ENCODE measurements around the gene CHRDL2.

CHRDL2 gene

GRCh38 chr11:74777038-74777437 is 45.8 kb upstream of the CHRDL2 start:
- 0 out of 2 replicates have a peak, but pooled peaks cover 3% of the 10 kb centered on the region for H4K20me1 ChIP-seq (ENCODE audit: insufficient read depth)
- no peaks in the 10 kb centered on the region for H3K27me3 ChIP-seq (ENCODE audit: insufficient read depth, low read depth)
- no peaks in the 10 kb centered on the region for H3K36me3 ChIP-seq (ENCODE audit: insufficient read depth)
- no peak overlapping the region for H2AFZ ChIP-seq (ENCODE audit: low read depth)
- peaks cover 4% of the 10 kb centered on the region for H3K4me1 ChIP-seq (ENCODE audit: low read depth, poor library complexity, severe bottlenecking)
- no peak overlapping the region for H3K9ac ChIP-seq
- no peak overlapping the region for H3K4me3 ChIP-seq (IDR thresholded peaks at IDR 0.05; ENCODE audit: insufficient read depth, low read depth, low read length)
- no peak overlapping the region for H3K4me2 ChIP-seq
- H3K27ac ChIP-seq = no peak overlapping the region
- TF ChIP-seq CTCF (conservative IDR thresholded peaks at IDR 0.05; ENCODE audit: low read depth, low read length) = no peak
- peaks cover 24% of the 10 kb centered on the region; the same call in 1 of the 2 replicates for H3K79me2 ChIP-seq (ENCODE audit: insufficient read depth, low read depth)

- Histone ChIP-seq H3K9ac (no peak overlapping the region), H2AFZ (ENCODE audit: low read depth) (no peak overlapping the region), H4K20me1 (ENCODE audit: insufficient read depth) (0 out of 2 replicates have a peak, but pooled peaks cover 3% of the 10 kb centered on the region), H3K4me1 (ENCODE audit: low read depth, poor library complexity, severe bottlenecking) (no peaks in the 10 kb centered on the region), H3K4me2 (no peak overlapping the region), H3K27ac (no peak overlapping the region), H3K79me2 (ENCODE audit: insufficient read depth, low read depth) (peaks cover 29% of the 10 kb centered on the region; the same call in 1 of the 2 replicates), H3K36me3 (ENCODE audit: insufficient read depth) (no peaks in the 10 kb centered on the region), H3K4me3 (IDR thresholded peaks at IDR 0.05; ENCODE audit: insufficient read depth, low read depth, low read length) (no peak overlapping the region), H3K27me3 (ENCODE audit: insufficient read depth, low read depth) (no peaks in the 10 kb centered on the region)
- no peak for TF ChIP-seq CTCF (conservative IDR thresholded peaks at IDR 0.05; ENCODE audit: low read depth, low read length)
These were observed 45.3 kb upstream of the CHRDL2 start for GRCh38 chr11:74776546-74776945.

- Histone ChIP-seq H4K20me1 (ENCODE audit: insufficient read depth) (0 out of 2 replicates have a peak, but pooled peaks cover 3% of the 10 kb centered on the region), H3K27ac (no peak overlapping the region), H3K9ac (no peak overlapping the region), H3K79me2 (ENCODE audit: insufficient read depth, low read depth) (peaks cover 37% of the 10 kb centered on the region; the same call in 1 of the 2 replicates), H3K36me3 (ENCODE audit: insufficient read depth) (no peaks in the 10 kb centered on the region), H3K4me1 (ENCODE audit: low read depth, poor library complexity, severe bottlenecking) (no peaks in the 10 kb centered on the region), H3K27me3 (ENCODE audit: insufficient read depth, low read depth) (no peaks in the 10 kb centered on the region), H3K4me2 (no peak overlapping the region), H3K4me3 (IDR thresholded peaks at IDR 0.05; ENCODE audit: insufficient read depth, low read depth, low read length) (no peak overlapping the region), H2AFZ (ENCODE audit: low read depth) (no peak overlapping the region)
- no peak for TF ChIP-seq CTCF (conservative IDR thresholded peaks at IDR 0.05; ENCODE audit: low read depth, low read length)
These were observed 44.5 kb upstream of the CHRDL2 start for GRCh38 chr11:74775762-74776161.

GRCh38 chr11:74773476-74773875 is 42.2 kb upstream of the CHRDL2 start:
- no peak overlapping the region for H2AFZ ChIP-seq (ENCODE audit: low read depth)
- H3K4me2 ChIP-seq = no peak overlapping the region
- TF ChIP-seq CTCF (conservative IDR thresholded peaks at IDR 0.05; ENCODE audit: low read depth, low read length) = no peak
- no peak overlapping the region for H3K9ac ChIP-seq
- no peaks in the 10 kb centered on the region for H3K27me3 ChIP-seq (ENCODE audit: insufficient read depth, low read depth)
- no peak overlapping the region for H3K4me3 ChIP-seq (IDR thresholded peaks at IDR 0.05; ENCODE audit: insufficient read depth, low read depth, low read length)
- H3K36me3 ChIP-seq (ENCODE audit: insufficient read depth) = no peaks in the 10 kb centered on the region
- H3K4me1 ChIP-seq (ENCODE audit: low read depth, poor library complexity, severe bottlenecking) = peaks cover 9% of the 10 kb centered on the region
- 0 out of 2 replicates have a peak, but pooled peaks cover 3% of the 10 kb centered on the region for H4K20me1 ChIP-seq (ENCODE audit: insufficient read depth)
- H3K79me2 ChIP-seq (ENCODE audit: insufficient read depth, low read depth) = peaks cover 56% of the 10 kb centered on the region; the same call in 1 of the 2 replicates
- no peak overlapping the region for H3K27ac ChIP-seq
